ENCODE data around the gene NES. TPM values are rescaled to one million over a fixed set of nuclear protein-coding genes. Genes with fewer than 3 reads are reported as not detected.

The NES gene
- total and polyA plus RNA-seq, 2 of the 8 experiments (the other 6 are each of a cell fraction or from before 2014, with no cell fraction given) = 13.3 to 135 TPM

- peak; percentile 61; the same call in 1 of the 2 replicates for TF ChIP-seq ATF2 (IDR thresholded peaks at IDR 0.05; ENCODE audit: low read length)
- TF ChIP-seq TAF7 (optimal IDR thresholded peaks at IDR 0.05; ENCODE audit: borderline replicate concordance, low read depth, low read length) = peak; percentile 43
- peak; percentile 44 for TF ChIP-seq NANOG (IDR thresholded peaks at IDR 0.05; ENCODE audit: insufficient read depth, low read depth, low read length, poor library complexity, severe bottlenecking)
- no peak for TF ChIP-seq BRCA1 (IDR thresholded peaks at IDR 0.05; ENCODE audit: low read depth, low read length)
- 0 out of 4 replicates have a peak, but pooled peaks of 1 of the 2 experiments have one; percentile 31 for TF ChIP-seq HDAC2 (IDR thresholded peaks at IDR 0.05; ENCODE audit: borderline replicate concordance in 1 of 2, low read depth in 2 of 2, low read length in 2 of 2)
- TF ChIP-seq EGR1 (IDR thresholded peaks at IDR 0.05; ENCODE audit: borderline replicate concordance, low read depth, low read length) = no peak
These were observed 13.0 kb downstream of the NES start (continued) for GRCh38 chr1:156664046-156664766.
